ENCODE results near the gene GHRH.

DNA sequence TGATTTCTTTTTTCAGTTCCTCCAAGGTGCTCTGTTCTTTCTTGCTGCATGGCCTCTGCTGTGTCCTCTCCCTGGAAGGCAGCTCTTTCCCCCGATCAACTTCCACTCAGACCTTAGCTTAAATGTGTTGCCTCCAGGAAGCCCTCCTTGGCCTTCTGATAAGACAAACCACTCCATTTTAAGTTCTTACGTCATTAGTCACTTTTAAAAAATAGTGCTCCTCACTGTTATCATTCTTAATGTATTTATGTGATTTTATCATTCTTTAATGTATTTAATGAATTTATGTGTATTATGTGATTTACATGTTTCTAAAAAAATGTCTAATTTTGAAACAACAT lies 15.6 kb upstream of the GHRH start:
- TF ChIP-seq, protein P1, sequence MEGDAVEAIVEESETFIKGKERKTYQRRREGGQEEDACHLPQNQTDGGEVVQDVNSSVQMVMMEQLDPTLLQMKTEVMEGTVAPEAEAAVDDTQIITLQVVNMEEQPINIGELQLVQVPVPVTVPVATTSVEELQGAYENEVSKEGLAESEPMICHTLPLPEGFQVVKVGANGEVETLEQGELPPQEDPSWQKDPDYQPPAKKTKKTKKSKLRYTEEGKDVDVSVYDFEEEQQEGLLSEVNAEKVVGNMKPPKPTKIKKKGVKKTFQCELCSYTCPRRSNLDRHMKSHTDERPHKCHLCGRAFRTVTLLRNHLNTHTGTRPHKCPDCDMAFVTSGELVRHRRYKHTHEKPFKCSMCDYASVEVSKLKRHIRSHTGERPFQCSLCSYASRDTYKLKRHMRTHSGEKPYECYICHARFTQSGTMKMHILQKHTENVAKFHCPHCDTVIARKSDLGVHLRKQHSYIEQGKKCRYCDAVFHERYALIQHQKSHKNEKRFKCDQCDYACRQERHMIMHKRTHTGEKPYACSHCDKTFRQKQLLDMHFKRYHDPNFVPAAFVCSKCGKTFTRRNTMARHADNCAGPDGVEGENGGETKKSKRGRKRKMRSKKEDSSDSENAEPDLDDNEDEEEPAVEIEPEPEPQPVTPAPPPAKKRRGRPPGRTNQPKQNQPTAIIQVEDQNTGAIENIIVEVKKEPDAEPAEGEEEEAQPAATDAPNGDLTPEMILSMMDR (conservative IDR thresholded peaks at IDR 0.05; ENCODE audit: low read depth, low read length) = no peak
- TF ChIP-seq RAD21 (IDR thresholded peaks at IDR 0.05; ENCODE audit: low read length) (no peak), SMC3 (IDR thresholded peaks at IDR 0.05; ENCODE audit: low read depth, low read length) (no peak)

All from IMR-90 (cell line).